Erythroblast (primary cell): Measurements from ENCODE around the gene RNF43.

Source experiments
- GATA1 ChIP-seq: IDR thresholded peaks from 2 replicates; pipeline ENCODE4 v1.6.1; 2011; ENCODE audit warnings: low read depth, mild to moderate bottlenecking, control low read depth, low read length, moderate library complexity
- POLR2A ChIP-seq: IDR thresholded peaks from 2 replicates; pipeline ENCODE4 v1.6.1; 2011; ENCODE audit warnings: mild to moderate bottlenecking, low read length

GRCh38 chr17:58385359-58385899 is 31.9 kb downstream of the RNF43 start:
- no peak for TF ChIP-seq POLR2A
- TF ChIP-seq GATA1, result no peak
